Activated naive CD4-positive, alpha-beta T cell treated with anti-CD3 and anti-CD28 coated beads, Interleukin-2, amount 50 U/mL, for 72 hours (primary cell): ENCODE data around the gene SLC9C2. TPM values are rescaled to one million over a fixed set of nuclear protein-coding genes. Genes with fewer than 3 reads are reported as not detected.

Experiments used
- ATAC-seq, 2 donors: fragments of 150-1000 bp; cut with Tn5 transposase; 2 replicates each; pipeline ENCODE4 v1.10.0; 2021; ENCODE audit warnings: mild to moderate bottlenecking in 2 of 2, moderate library complexity in 2 of 2
- DNase-seq, 2 donors: peaks; one replicate each; pipeline ENCODE4 v3.0.0; 2021 to 2022; ENCODE audit warnings: low spot score in 2 of 2
- H3K27ac Mint-ChIP-seq, 2 donors: one replicate each; pipeline ENCODE4 v1.8.0; 2022; ENCODE audit warnings: mild to moderate bottlenecking in 2 of 2, mixed read lengths in 2 of 2
- H3K36me3 Mint-ChIP-seq, 2 donors: one replicate each; pipeline ENCODE4 v1.8.0; 2022; ENCODE audit warnings: mixed read lengths in 2 of 2
- H3K9me3 Mint-ChIP-seq, 2 donors: one replicate each; pipeline ENCODE4 v1.8.0; 2022; ENCODE audit warnings: mixed read lengths in 2 of 2
- total RNA-seq, 2 donors: library from RNA; stranded (reverse); gene quantifications; one replicate each; pipeline ENCODE4 v1.2.3, GENCODE V29; 2022

Gene SLC9C2
- total RNA-seq, 2 donors from 2014 or later = not detected

GRCh38 chr1:173459885-173460284 is 143.0 kb downstream of the SLC9C2 start:
- H3K36me3 Mint-ChIP-seq = peaks cover 33 to 55% of the 10 kb centered on the region in 2 donors
- ATAC-seq = no peak

GRCh38 chr1:173454966-173455524 is 147.8 kb downstream of the SLC9C2 start:
- Mint-ChIP-seq H3K27ac (no peak overlapping the region), H3K9me3 (peaks cover 0 to 4% of the 10 kb centered on the region in 2 donors), H3K36me3 (peaks cover 0 to 15% of the 10 kb centered on the region in 2 donors)
- DNase-seq (no peak), ATAC-seq (peak; percentile 79 to 95)

More at GRCh38 chr1:173459885-173460284, 143.0 kb downstream of the SLC9C2 start:
- no peak overlapping the region for H3K27ac Mint-ChIP-seq
- peaks cover 9 to 26% of the 10 kb centered on the region in 2 donors for H3K9me3 Mint-ChIP-seq
- no peak for DNase-seq

- ATAC-seq = no peak
- H3K9me3 Mint-ChIP-seq = peaks cover 0 to 13% of the 10 kb centered on the region in 2 donors
These were observed 148.9 kb downstream of the SLC9C2 start for GRCh38 chr1:173453982-173454381.

GRCh38 chr1:173451981-173452380 is 150.9 kb downstream of the SLC9C2 start:
- no peak overlapping the region for H3K27ac Mint-ChIP-seq
- H3K9me3 Mint-ChIP-seq = peaks cover 3 to 24% of the 10 kb centered on the region in 2 donors
- DNase-seq (no peak), ATAC-seq (no peak)
- peaks cover 18 to 39% of the 10 kb centered on the region in 2 donors for H3K36me3 Mint-ChIP-seq

More at GRCh38 chr1:173453982-173454381, 148.9 kb downstream of the SLC9C2 start:
- H3K27ac Mint-ChIP-seq = no peak overlapping the region
- H3K36me3 Mint-ChIP-seq = peaks cover 8 to 22% of the 10 kb centered on the region in 2 donors
- no peak for DNase-seq

Other genes with a start within 250 kb of the SLC9C2 start
- 100 to 1,000 TPM; 123 to 180 TPM for gene PRDX6, start 125.7 kb downstream of the SLC9C2 start, total RNA-seq
- not detected for gene TEX50, start 32.3 kb upstream of the SLC9C2 start, total RNA-seq
- not detected for gene ANKRD45, start 66.8 kb upstream of the SLC9C2 start, total RNA-seq
- gene KLHL20, start 111.9 kb upstream of the SLC9C2 start, total RNA-seq = 10 to 100 TPM; 15.5 to 21.4 TPM
- 10 to 100 TPM; 31.1 to 40.7 TPM for gene DARS2, start 221.6 kb upstream of the SLC9C2 start, total RNA-seq
- 10 to 100 TPM; 29.5 to 30.4 TPM for gene CENPL, start 221.8 kb upstream of the SLC9C2 start, total RNA-seq